H1 (cell line): ENCODE measurements around the gene ATP6AP1. TPM values are rescaled to one million over a fixed set of nuclear protein-coding genes. Genes with fewer than 3 reads are reported as not detected.

ENCODE experiments used
- CTCF ChIA-PET: fragments of 300-600 bp; sonication (Branson Sonifier 250); formaldehyde crosslinking; loops from one replicate; lab custom pipeline; 2021; ENCODE audit not compliant: partially characterized antibody; lab: Charles Lee
- POLR2A ChIA-PET: fragments of 300-600 bp; sonication (Branson Sonifier 250); formaldehyde crosslinking; loops from one replicate; lab custom pipeline; 2021; ENCODE audit warnings: inconsistent platforms; ENCODE audit not compliant: partially characterized antibody; lab: Charles Lee
- DNase-seq, 2 experiments: peaks; one replicate each; pipeline versions ENCODE4 v3.0.0 to v3.0.0-alpha.2; 2010 to 2022; ENCODE audit warnings: low spot score in 2 of 2, low read depth in 1 of 2, mixed read lengths in 1 of 2
- FAIRE-seq: peaks from 2 replicates; lab custom pipeline; 2011; peaks lifted over from hg19 to GRCh38; lab: Jason Lieb, UNC
- H2AFZ ChIP-seq: 2 replicates; pipeline ENCODE4 v1.8.1; 2012; ENCODE audit warnings: low read length, inconsistent platforms
- H2AK5ac ChIP-seq: 2 replicates; pipeline ENCODE4 v1.6.1; 2013; ENCODE audit warnings: low read depth, low read length
- H2BK120ac ChIP-seq: replicated peaks from 2 replicates; pipeline ENCODE3; 2013; ENCODE audit warnings: low read depth, low read length, inconsistent platforms
- H2BK12ac ChIP-seq: 2 replicates; pipeline ENCODE4 v1.6.1; 2013; ENCODE audit warnings: low read depth, low read length
- H2BK15ac ChIP-seq: 2 replicates; pipeline ENCODE4 v1.6.1; 2013; ENCODE audit warnings: low read length
- H2BK20ac ChIP-seq: 2 replicates; pipeline ENCODE4 v1.6.1; 2013; ENCODE audit warnings: low read length
- H2BK5ac ChIP-seq: 2 replicates; pipeline ENCODE4 v1.6.1; 2013; ENCODE audit warnings: low read depth, low read length
- H3K14ac ChIP-seq: 2 replicates; pipeline ENCODE4 v1.6.1; 2013; ENCODE audit warnings: inconsistent platforms; ENCODE audit not compliant: insufficient read length
- H3K18ac ChIP-seq: 2 replicates; pipeline ENCODE4 v1.6.1; 2013; ENCODE audit warnings: low read length; ENCODE audit errors: extremely low read depth
- H3K23ac ChIP-seq: 2 replicates; pipeline ENCODE4 v1.6.1; 2013; ENCODE audit warnings: inconsistent platforms; ENCODE audit not compliant: insufficient read length
- H3K23me2 ChIP-seq: 2 replicates; pipeline ENCODE4 v1.6.1; 2013; ENCODE audit warnings: low read depth, low read length
- H3K27ac ChIP-seq: 2 replicates; pipeline ENCODE4 v1.6.1; 2011; ENCODE audit warnings: low read depth, low read length, inconsistent platforms
- H3K27me3 ChIP-seq, 4 experiments: replicated peaks in 1 of 4; 1 replicate in 1 of 4; 2 replicates in 3 of 4; pipeline versions ENCODE4 v1.6.1 to v1.8.1; 2011 to 2013; ENCODE audit warnings: low read length in 3 of 4, mild to moderate bottlenecking in 3 of 4, inconsistent platforms in 2 of 4, mixed read lengths in 2 of 4, moderate library complexity in 1 of 4; ENCODE audit not compliant: control insufficient read depth in 3 of 4, insufficient read depth in 3 of 4; ENCODE audit errors: extremely low read depth in 1 of 4
- H3K36me3 ChIP-seq, 4 experiments: 2 replicates each; pipeline versions ENCODE4 v1.6.1 to v1.8.1; 2011 to 2013; ENCODE audit warnings: mild to moderate bottlenecking in 4 of 4, low read length in 3 of 4, moderate library complexity in 2 of 4, control low read depth in 1 of 4, inconsistent platforms in 1 of 4; ENCODE audit not compliant: insufficient read depth in 4 of 4, control insufficient read depth in 2 of 4
- H3K4ac ChIP-seq: replicated peaks from 2 replicates; pipeline ENCODE3; 2013; ENCODE audit warnings: low read length, low read depth, mixed read lengths, inconsistent platforms; ENCODE audit not compliant: insufficient read length
- H3K4me1 ChIP-seq, 4 experiments: replicated peaks in 1 of 4; 1 replicate in 1 of 4; 2 replicates in 3 of 4; pipeline versions ENCODE4 v1.6.1 to v1.8.1; 2011 to 2013; ENCODE audit warnings: low read length in 3 of 4, inconsistent platforms in 2 of 4, mixed read lengths in 1 of 4; ENCODE audit not compliant: insufficient read depth in 4 of 4, control insufficient read depth in 3 of 4
- H3K4me2 ChIP-seq, 2 experiments: 2 replicates each; pipeline versions ENCODE4 v1.6.1 to v1.8.1; 2011 to 2013; ENCODE audit warnings: low read depth in 2 of 2, low read length in 2 of 2, control low read depth in 1 of 2, inconsistent platforms in 1 of 2, mild to moderate bottlenecking in 1 of 2; ENCODE audit not compliant: insufficient read depth in 1 of 2
- H3K4me3 ChIP-seq, 4 experiments: fragments of 200-600, 300-600 bp in 1 of 4; sonication (generic), shearing (Covaris generic), sonication (Bioruptor Twin) in 1 of 4; 2 replicates each; pipeline versions ENCODE4 v1.5.1 to v1.8.1; 2011 to 2016; ENCODE audit warnings: low read length in 4 of 4, low read depth in 3 of 4, control low read depth in 2 of 4, inconsistent platforms in 2 of 4, mild to moderate bottlenecking in 2 of 4, mixed read lengths in 1 of 4, moderate library complexity in 1 of 4; ENCODE audit not compliant: insufficient read depth in 2 of 4; ENCODE audit errors: extremely low read depth in 1 of 4
- H3K56ac ChIP-seq: replicated peaks from 2 replicates; pipeline ENCODE3; 2013; ENCODE audit warnings: low read depth, mild to moderate bottlenecking, mixed read lengths, low read length, inconsistent platforms; ENCODE audit not compliant: insufficient read length
- H3K79me1 ChIP-seq: 2 replicates; pipeline ENCODE4 v1.6.1; 2013; ENCODE audit warnings: low read depth, low read length, control low read depth
- H3K79me2 ChIP-seq, 2 experiments: 2 replicates each; pipeline versions ENCODE4 v1.6.1 to v1.8.1; 2012 to 2013; ENCODE audit warnings: low read length in 2 of 2, mild to moderate bottlenecking in 2 of 2, inconsistent platforms in 1 of 2; ENCODE audit not compliant: insufficient read depth in 2 of 2, control insufficient read depth in 1 of 2
- H3K9ac ChIP-seq, 4 experiments: replicated peaks in 1 of 4; 1 replicate in 1 of 4; 2 replicates in 3 of 4; pipeline versions ENCODE4 v1.6.1 to v1.8.1; 2011 to 2013; ENCODE audit warnings: low read depth in 3 of 4, low read length in 3 of 4, control low read depth in 2 of 4, mild to moderate bottlenecking in 2 of 4, moderate library complexity in 2 of 4, inconsistent platforms in 1 of 4; ENCODE audit errors: extremely low read depth in 1 of 4
- H3K9me3 ChIP-seq, 2 experiments: 2 replicates each; pipeline versions ENCODE4 v1.6.1 to v1.8.1; 2012 to 2013; ENCODE audit warnings: mild to moderate bottlenecking in 2 of 2, moderate library complexity in 2 of 2, control low read depth in 1 of 2, inconsistent platforms in 1 of 2, low read depth in 1 of 2, low read length in 1 of 2, mixed read lengths in 1 of 2; ENCODE audit not compliant: insufficient read depth in 2 of 2
- H4K20me1 ChIP-seq, 2 experiments: replicated peaks in 1 of 2; 2 replicates each; pipeline versions ENCODE3 to v1.8.1; 2011 to 2013; ENCODE audit warnings: inconsistent platforms in 2 of 2, low read length in 2 of 2, mild to moderate bottlenecking in 1 of 2; ENCODE audit not compliant: insufficient read depth in 2 of 2, control insufficient read depth in 1 of 2
- H4K5ac ChIP-seq: 2 replicates; pipeline ENCODE4 v1.6.1; 2013; ENCODE audit warnings: low read length, low read depth, mixed read lengths, inconsistent platforms; ENCODE audit not compliant: insufficient read length
- H4K8ac ChIP-seq: 2 replicates; pipeline ENCODE4 v1.8.0; 2013; ENCODE audit warnings: mild to moderate bottlenecking, moderate library complexity, low read length, inconsistent platforms; ENCODE audit not compliant: insufficient read depth; ENCODE audit errors: extremely low read depth
- H4K91ac ChIP-seq: replicated peaks from 2 replicates; pipeline ENCODE3; 2013; ENCODE audit warnings: low read length, mixed read lengths, inconsistent platforms; ENCODE audit not compliant: insufficient read length
- BCL11A ChIP-seq, 2 experiments: IDR thresholded peaks; one replicate each; pipeline ENCODE4 v1.6.1; 2011; ENCODE audit warnings: low read depth in 2 of 2, low read length in 2 of 2, mild to moderate bottlenecking in 2 of 2
- KDM4A ChIP-seq: IDR thresholded peaks from one replicate; pipeline ENCODE4 v1.7.1; 2012; ENCODE audit warnings: low read depth, mild to moderate bottlenecking, moderate library complexity, low read length, inconsistent platforms; ENCODE audit not compliant: severe bottlenecking
- POLR2A ChIP-seq, 2 experiments: IDR thresholded peaks; 1 replicate in 1 of 2; 2 replicates in 1 of 2; pipeline ENCODE4 v1.6.1; 2011; ENCODE audit warnings: low read depth in 2 of 2, low read length in 2 of 2, mild to moderate bottlenecking in 2 of 2; ENCODE audit errors: control extremely low read depth in 1 of 2
- SAP30 ChIP-seq: fragments of 300-600 bp; sonication (generic); IDR thresholded peaks from 2 replicates; pipeline ENCODE4 v1.7.1; 2012; ENCODE audit warnings: low read length, moderate library complexity, mild to moderate bottlenecking, inconsistent platforms; ENCODE audit not compliant: insufficient read depth, insufficient replicate concordance
- SIRT6 ChIP-seq: IDR thresholded peaks from one replicate; pipeline ENCODE4 v1.7.1; 2012; ENCODE audit warnings: low read length, inconsistent platforms
- SIX5 ChIP-seq: IDR thresholded peaks from 2 replicates; pipeline ENCODE4 v1.6.1; 2011; ENCODE audit warnings: mild to moderate bottlenecking, low read depth, low read length
- SP1 ChIP-seq: IDR thresholded peaks from 2 replicates; pipeline ENCODE4 v1.6.1; 2011; ENCODE audit warnings: low read depth, low read length
- SRF ChIP-seq: IDR thresholded peaks from 2 replicates; pipeline ENCODE4 v1.6.1; 2011; ENCODE audit warnings: mild to moderate bottlenecking, low read depth, low read length, moderate library complexity
- TAF1 ChIP-seq: IDR thresholded peaks from 2 replicates; pipeline ENCODE4 v1.6.1; 2011; ENCODE audit warnings: mild to moderate bottlenecking, low read depth, low read length
- TAF7 ChIP-seq: optimal IDR thresholded peaks from 2 replicates; pipeline ENCODE3; 2011; ENCODE audit warnings: low read depth, mild to moderate bottlenecking, inconsistent platforms, low read length, moderate library complexity, borderline replicate concordance
- TBP ChIP-seq: IDR thresholded peaks from 2 replicates; pipeline ENCODE4 v1.6.1; 2011; ENCODE audit warnings: low read depth, low read length, improper control_type of control experiment
- YY1 ChIP-seq: IDR thresholded peaks from 2 replicates; pipeline ENCODE4 v1.6.1; 2011; ENCODE audit warnings: low read depth, mild to moderate bottlenecking, low read length
- WGBS, 2 experiments: shearing (Covaris generic) in 1 of 2; methylation state at CpG; one replicate each; pipeline versions ENCODE4 v1.1.6 to v1.1.7; 2013 to 2015; ENCODE audit warnings: low lambda C conversion rate in 2 of 2, mixed read lengths in 2 of 2, inconsistent platforms in 1 of 2, low coverage in 1 of 2, missing lambda C conversion rate in 1 of 2; ENCODE audit not compliant: insufficient replicate concordance in 2 of 2, insufficient coverage in 1 of 2, insufficient read length in 1 of 2; ENCODE audit errors: extremely low coverage in 1 of 2, missing lambda C conversion rate in 1 of 2; 5-methylcytosine and 5-hydroxymethylcytosine counted together
- polyA plus RNA-seq, 7 experiments: library from polyadenylated mRNA; depleted of rRNA in 3 of 7; stranded (reverse) in 5 of 7; unstranded in 2 of 7; fragments of >200 nt in 5 of 7; fragments of 200-250 nt in 2 of 7; gene quantifications; 1 replicate in 5 of 7; 2 replicates in 1 of 7; 4 replicates in 1 of 7; pipeline versions ENCODE4 v1.2.1 to v1.2.3, GENCODE V29; 2011 to 2013; ENCODE audit warnings: missing spikeins in 2 of 7, mixed read lengths in 2 of 7
- total RNA-seq: library from RNA; stranded (reverse); fragmentation: NEBNext Ultra II Directional; extraction: Animal tissue kit (Norgen Biotek cat#: 25700); gene quantifications from 2 replicates; pipeline ENCODE4 v1.2.1, GENCODE V29; 2021
- TF ChIP-seq, protein P1 (sequence below): IDR thresholded peaks from 2 replicates; pipeline ENCODE4 v1.6.1; 2012; ENCODE audit warnings: low read length, inconsistent platforms

The ATP6AP1 gene
- total and polyA plus RNA-seq, 2 of the 8 experiments (the other 6 are each of a cell fraction or from before 2014, with no cell fraction given), result 44.6 to 80.8 TPM

DNA sequence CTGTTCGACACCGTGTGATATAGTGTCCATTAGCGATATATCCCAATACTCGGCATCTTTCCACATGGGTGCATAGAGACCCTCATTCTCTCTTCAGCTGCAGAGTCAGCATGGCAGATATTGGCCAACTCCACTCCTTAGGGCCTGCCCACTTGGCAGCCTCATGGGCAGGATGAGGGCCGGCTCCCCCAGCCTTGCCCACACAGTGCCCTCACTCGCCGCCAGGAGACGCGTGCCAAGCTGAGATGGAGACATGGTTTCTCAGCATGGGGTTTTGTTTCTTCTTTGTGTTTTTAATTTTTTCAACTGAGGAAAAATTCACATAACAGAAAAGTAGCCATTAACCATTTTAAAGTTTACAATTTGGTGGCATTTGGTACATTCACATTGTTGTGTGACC lies 24.3 kb downstream of the ATP6AP1 start:
- H3K23ac ChIP-seq, result no peak overlapping the region
- no peak overlapping the region for H4K91ac ChIP-seq
- H3K4me1 ChIP-seq, result no peaks in the 10 kb centered on the region
- H3K79me1 ChIP-seq, result no peaks in the 10 kb centered on the region
- no peak overlapping the region for H2BK12ac ChIP-seq
- H2BK15ac ChIP-seq, result no peak overlapping the region
- no peak overlapping the region for H3K18ac ChIP-seq
- H2AK5ac ChIP-seq, result no peak overlapping the region
- no peak overlapping the region for H2AFZ ChIP-seq
- no peak overlapping the region for H4K8ac ChIP-seq
- FAIRE-seq (no peak), DNase-seq (no peak)
- POLR2A ChIA-PET, result interaction anchor here (0.8 to 1.1 kb wide), 2 partner anchors 11 to 55 kb away, joined by 3 to 4 read pairs; no protein-coding TSS in a partner anchor
- no peak overlapping the region for H2BK5ac ChIP-seq
- no peak overlapping the region for H4K5ac ChIP-seq
- 100% methylated on average over 3 of the region's 9 CpGs; no CpG with 5 or more reads in 1 of the 2 experiments for WGBS, 2 experiments
- peaks cover 0 to 3% (median 0%) of the 10 kb centered on the region in 4 experiments; a peak in 1 of 7 replicates for H3K27me3 ChIP-seq
- no peaks in the 10 kb centered on the region for H3K23me2 ChIP-seq
- H3K27ac ChIP-seq, result no peak overlapping the region
- H2BK20ac ChIP-seq, result no peak overlapping the region
- no peak overlapping the region for H3K9ac ChIP-seq
- H3K14ac ChIP-seq, result no peak overlapping the region
- H2BK120ac ChIP-seq, result no peak overlapping the region
- CTCF ChIA-PET, result interaction anchor here (1.3 kb wide), 1 partner anchor 83 kb away, joined by 3 read pairs; no protein-coding TSS in a partner anchor
- H3K4me2 ChIP-seq, result no peak overlapping the region
- H4K20me1 ChIP-seq, result no peaks in the 10 kb centered on the region
- peaks cover 0 to 17% (median 5%) of the 10 kb centered on the region in 4 experiments; a peak in 5 of 8 replicates for H3K36me3 ChIP-seq
- H3K4ac ChIP-seq, result no peak overlapping the region
- H3K79me2 ChIP-seq, result no peaks in the 10 kb centered on the region
- H3K56ac ChIP-seq, result no peak overlapping the region
- no peaks in the 10 kb centered on the region for H3K9me3 ChIP-seq
- H3K4me3 ChIP-seq, result no peak overlapping the region
- TF ChIP-seq TAF1, result no peak
- no peak for TF ChIP-seq SIRT6
- no peak for TF ChIP-seq BCL11A (IDR thresholded peaks at IDR 0.05; ENCODE audit: low read depth in 2 of 2, low read length in 2 of 2)
- TF ChIP-seq SIX5, result no peak
- no peak for TF ChIP-seq POLR2A (IDR thresholded peaks at IDR 0.05; ENCODE audit: control extremely low read depth in 1 of 2, low read depth in 2 of 2, low read length in 2 of 2)
- TF ChIP-seq SAP30, result no peak
- TF ChIP-seq KDM4A, result no peak
- TF ChIP-seq, protein P1, sequence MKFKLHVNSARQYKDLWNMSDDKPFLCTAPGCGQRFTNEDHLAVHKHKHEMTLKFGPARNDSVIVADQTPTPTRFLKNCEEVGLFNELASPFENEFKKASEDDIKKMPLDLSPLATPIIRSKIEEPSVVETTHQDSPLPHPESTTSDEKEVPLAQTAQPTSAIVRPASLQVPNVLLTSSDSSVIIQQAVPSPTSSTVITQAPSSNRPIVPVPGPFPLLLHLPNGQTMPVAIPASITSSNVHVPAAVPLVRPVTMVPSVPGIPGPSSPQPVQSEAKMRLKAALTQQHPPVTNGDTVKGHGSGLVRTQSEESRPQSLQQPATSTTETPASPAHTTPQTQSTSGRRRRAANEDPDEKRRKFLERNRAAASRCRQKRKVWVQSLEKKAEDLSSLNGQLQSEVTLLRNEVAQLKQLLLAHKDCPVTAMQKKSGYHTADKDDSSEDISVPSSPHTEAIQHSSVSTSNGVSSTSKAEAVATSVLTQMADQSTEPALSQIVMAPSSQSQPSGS, result no peak
- TF ChIP-seq YY1, result no peak
- TF ChIP-seq TAF7, result no peak
- TF ChIP-seq TBP, result no peak
- TF ChIP-seq SP1, result no peak
- no peak for TF ChIP-seq SRF
